SU-DHL-6 (cell line): ENCODE results near the gene PDCD4.

Experiments used
- H2AFZ ChIP-seq: fragments of 200-600 bp; sonication (generic); 2 replicates; pipeline ENCODE4 v1.6.1; 2014; ENCODE audit warnings: low read depth, mild to moderate bottlenecking, moderate library complexity, mixed read lengths, antibody characterized with exemption, low read length; ENCODE audit not compliant: severe bottlenecking
- H3F3A ChIP-seq: fragments of 200-600 bp; shearing (Covaris generic); 2 replicates; pipeline ENCODE4 v1.6.0; 2016; ENCODE audit warnings: antibody characterized with exemption, mild to moderate bottlenecking; ENCODE audit not compliant: insufficient read depth
- H3K27ac ChIP-seq: fragments of 200-600 bp; sonication (generic); 2 replicates; pipeline ENCODE4 v1.5.1; 2016; ENCODE audit warnings: low read depth, mild to moderate bottlenecking, low read length, moderate library complexity, mixed read lengths
- H3K27me3 ChIP-seq: fragments of 200-600 bp; sonication (generic), shearing (Covaris generic); 2 replicates; pipeline ENCODE4 v1.6.0; 2014; ENCODE audit warnings: mild to moderate bottlenecking, low read length
- H3K36me3 ChIP-seq: fragments of 200-600 bp; sonication (generic); 2 replicates; pipeline ENCODE4 v1.6.1; 2014; ENCODE audit warnings: mild to moderate bottlenecking, low read length, mixed read lengths
- H3K4me2 ChIP-seq: fragments of 300-600, 200-600 bp; shearing (Covaris generic), sonication (generic); 2 replicates; pipeline ENCODE4 v1.6.0; 2014; ENCODE audit warnings: low read length, low read depth, mild to moderate bottlenecking; ENCODE audit not compliant: poor library complexity, severe bottlenecking
- H3K4me3 ChIP-seq: fragments of 200-600 bp; sonication (generic); 2 replicates; pipeline ENCODE4 v1.5.1; 2014; ENCODE audit warnings: antibody characterized with exemption, low read length, mild to moderate bottlenecking, mixed read lengths; ENCODE audit not compliant: insufficient read depth, poor library complexity, severe bottlenecking
- H3K79me2 ChIP-seq: fragments of 200-600 bp; sonication (generic); 2 replicates; pipeline ENCODE4 v1.6.1; 2014; ENCODE audit warnings: mild to moderate bottlenecking, low read length, moderate library complexity; ENCODE audit not compliant: insufficient read depth
- H3K9ac ChIP-seq: fragments of 200-600 bp; sonication (generic); 2 replicates; pipeline ENCODE4 v1.7.0; 2014; ENCODE audit warnings: mild to moderate bottlenecking, low read length
- H3K9me2 ChIP-seq: fragments of 200-600 bp; sonication (generic); replicated peaks from 2 replicates; pipeline ENCODE4 v1.6.1; 2014; ENCODE audit warnings: low read length; ENCODE audit not compliant: insufficient read depth
- H3K9me3 ChIP-seq: fragments of 200-600 bp; sonication (generic); 2 replicates; pipeline ENCODE4 v1.6.1; 2014; ENCODE audit warnings: low read length, mixed read lengths; ENCODE audit not compliant: insufficient read depth
- H4K20me1 ChIP-seq: fragments of 200-600 bp; sonication (generic); 2 replicates; pipeline ENCODE4 v1.6.1; 2014; ENCODE audit warnings: low read depth, mild to moderate bottlenecking, antibody characterized with exemption, low read length, moderate library complexity, mixed read lengths
- EZH2phosphoT487 ChIP-seq: fragments of 200-600 bp; sonication (generic), shearing (Covaris generic); conservative IDR thresholded peaks from 2 replicates; pipeline ENCODE4 v1.6.1; 2018; ENCODE audit warnings: mild to moderate bottlenecking, antibody characterized with exemption, low read length, moderate library complexity, mixed read lengths
- TF ChIP-seq, protein P1 (sequence below): fragments of 200-600 bp; sonication (generic); IDR thresholded peaks from one replicate; pipeline ENCODE4 v1.5.1; 2017; ENCODE audit warnings: antibody characterized with exemption, mild to moderate bottlenecking, low read length, moderate library complexity; ENCODE audit not compliant: insufficient read depth, poor library complexity, severe bottlenecking

The PDCD4 gene

DNA sequence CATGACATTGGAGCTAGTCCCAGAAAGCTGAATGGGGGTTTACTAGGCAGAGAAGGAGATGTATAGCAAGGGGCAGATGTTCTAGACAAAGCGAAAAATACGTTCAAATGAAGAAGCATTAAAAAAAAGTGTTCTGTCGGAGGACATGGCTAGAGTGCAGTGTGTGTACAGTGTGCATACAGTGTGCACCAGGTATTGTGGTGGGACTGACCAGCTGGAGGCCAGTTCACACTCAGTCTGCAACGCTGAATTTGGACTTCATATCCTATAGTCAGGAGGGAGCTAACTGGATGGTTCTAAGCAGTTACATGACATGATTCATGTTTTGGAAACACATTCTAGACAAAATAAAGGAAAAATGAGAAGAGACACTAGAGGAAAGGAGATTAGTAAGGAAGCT, 38.4 kb downstream of the PDCD4 start:
- H3K4me2 ChIP-seq, result no peak overlapping the region
- H2AFZ ChIP-seq, result no peak overlapping the region
- H3K27ac ChIP-seq, result no peak overlapping the region
- no peaks in the 10 kb centered on the region for H3K9me2 ChIP-seq
- no peaks in the 10 kb centered on the region for H3K27me3 ChIP-seq
- H3K9ac ChIP-seq, result no peak overlapping the region
- no peaks in the 10 kb centered on the region for H4K20me1 ChIP-seq
- no peaks in the 10 kb centered on the region for H3F3A ChIP-seq
- no peaks in the 10 kb centered on the region for H3K36me3 ChIP-seq
- no peak for TF ChIP-seq EZH2phosphoT487
- TF ChIP-seq, protein P1, sequence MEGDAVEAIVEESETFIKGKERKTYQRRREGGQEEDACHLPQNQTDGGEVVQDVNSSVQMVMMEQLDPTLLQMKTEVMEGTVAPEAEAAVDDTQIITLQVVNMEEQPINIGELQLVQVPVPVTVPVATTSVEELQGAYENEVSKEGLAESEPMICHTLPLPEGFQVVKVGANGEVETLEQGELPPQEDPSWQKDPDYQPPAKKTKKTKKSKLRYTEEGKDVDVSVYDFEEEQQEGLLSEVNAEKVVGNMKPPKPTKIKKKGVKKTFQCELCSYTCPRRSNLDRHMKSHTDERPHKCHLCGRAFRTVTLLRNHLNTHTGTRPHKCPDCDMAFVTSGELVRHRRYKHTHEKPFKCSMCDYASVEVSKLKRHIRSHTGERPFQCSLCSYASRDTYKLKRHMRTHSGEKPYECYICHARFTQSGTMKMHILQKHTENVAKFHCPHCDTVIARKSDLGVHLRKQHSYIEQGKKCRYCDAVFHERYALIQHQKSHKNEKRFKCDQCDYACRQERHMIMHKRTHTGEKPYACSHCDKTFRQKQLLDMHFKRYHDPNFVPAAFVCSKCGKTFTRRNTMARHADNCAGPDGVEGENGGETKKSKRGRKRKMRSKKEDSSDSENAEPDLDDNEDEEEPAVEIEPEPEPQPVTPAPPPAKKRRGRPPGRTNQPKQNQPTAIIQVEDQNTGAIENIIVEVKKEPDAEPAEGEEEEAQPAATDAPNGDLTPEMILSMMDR, result no peak
- no peak overlapping the region for H3K4me3 ChIP-seq
- no peaks in the 10 kb centered on the region for H3K79me2 ChIP-seq
- no peaks in the 10 kb centered on the region for H3K9me3 ChIP-seq

DNA sequence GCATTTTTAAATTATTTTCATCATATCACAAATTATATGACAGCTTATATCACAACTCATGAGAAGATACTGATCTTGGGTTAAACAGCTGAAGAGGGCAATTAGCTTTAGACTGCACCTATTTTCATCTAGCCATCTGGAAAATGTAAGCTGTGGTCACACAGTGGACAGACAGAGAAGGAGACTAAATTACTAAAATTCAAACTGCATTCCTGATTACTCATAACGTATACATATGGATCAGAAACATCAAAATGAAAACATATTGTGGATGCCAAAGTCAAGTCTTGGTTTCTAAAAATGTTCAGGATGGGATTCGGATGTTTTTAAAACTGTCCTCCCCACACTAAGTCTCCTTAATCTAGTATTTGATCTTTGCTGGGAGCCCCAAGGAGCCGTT, 40.6 kb downstream of the PDCD4 start:
- H3K4me2 ChIP-seq, result no peak overlapping the region
- H3K4me3 ChIP-seq, result no peak overlapping the region
- no peaks in the 10 kb centered on the region for H3K79me2 ChIP-seq
- H3K9me2 ChIP-seq, result no peaks in the 10 kb centered on the region
- H3F3A ChIP-seq, result peaks cover 2% of the 10 kb centered on the region; the same call in 1 of the 2 replicates
- H3K36me3 ChIP-seq, result no peaks in the 10 kb centered on the region; the same call in 1 of the 2 replicates
- no peaks in the 10 kb centered on the region for H3K9me3 ChIP-seq
- H4K20me1 ChIP-seq, result no peaks in the 10 kb centered on the region
- TF ChIP-seq, protein P1, result no peak
- TF ChIP-seq EZH2phosphoT487, result no peak
- H2AFZ ChIP-seq, result no peak overlapping the region
- no peak overlapping the region for H3K9ac ChIP-seq
- H3K27me3 ChIP-seq, result no peaks in the 10 kb centered on the region
- no peak overlapping the region for H3K27ac ChIP-seq

DNA sequence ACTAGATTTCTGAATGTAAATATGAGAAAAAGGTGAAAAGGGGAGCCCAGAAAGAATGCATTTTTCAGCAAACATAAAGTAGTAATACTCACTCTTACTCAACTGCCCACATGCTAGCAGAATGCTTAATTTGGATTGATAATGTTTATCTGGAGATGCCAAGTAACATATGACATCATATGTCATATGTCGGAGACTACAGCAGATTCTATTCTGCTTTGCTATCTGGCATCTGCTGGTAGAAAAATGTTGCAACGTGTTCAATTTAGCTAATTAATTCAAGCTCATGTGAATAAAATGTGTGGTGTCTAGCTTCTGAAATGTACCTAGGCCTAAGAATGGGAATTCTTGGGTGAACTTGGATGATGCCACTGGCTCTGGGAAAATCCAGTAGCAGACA, 42.7 kb downstream of the PDCD4 start:
- Histone ChIP-seq H4K20me1 (no peaks in the 10 kb centered on the region), H3K9me2 (no peaks in the 10 kb centered on the region), H3K27ac (no peak overlapping the region), H2AFZ (no peak overlapping the region), H3K9me3 (no peaks in the 10 kb centered on the region), H3F3A (peaks cover 17% of the 10 kb centered on the region), H3K4me3 (no peak overlapping the region), H3K79me2 (no peaks in the 10 kb centered on the region), H3K27me3 (no peaks in the 10 kb centered on the region), H3K4me2 (no peak overlapping the region), H3K9ac (no peak overlapping the region), H3K36me3 (no peaks in the 10 kb centered on the region; the same call in 1 of the 2 replicates)
- TF ChIP-seq EZH2phosphoT487, result no peak
- TF ChIP-seq, protein P1, result no peak
